GM10847 (cell line): ENCODE data around the gene SSX1.
"Not testable (repeated sequence)": the region's sequence is repeated elsewhere in the genome, so short reads cannot be mapped to it uniquely, and the experiment has no call there.

Experiments used
- POLR2A ChIP-seq: IDR thresholded peaks from 2 replicates; pipeline ENCODE4 v1.6.1; 2011; ENCODE audit not compliant: insufficient read length; ENCODE audit errors: extremely low read depth

Gene SSX1, protein sequence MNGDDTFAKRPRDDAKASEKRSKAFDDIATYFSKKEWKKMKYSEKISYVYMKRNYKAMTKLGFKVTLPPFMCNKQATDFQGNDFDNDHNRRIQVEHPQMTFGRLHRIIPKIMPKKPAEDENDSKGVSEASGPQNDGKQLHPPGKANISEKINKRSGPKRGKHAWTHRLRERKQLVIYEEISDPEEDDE

DNA sequence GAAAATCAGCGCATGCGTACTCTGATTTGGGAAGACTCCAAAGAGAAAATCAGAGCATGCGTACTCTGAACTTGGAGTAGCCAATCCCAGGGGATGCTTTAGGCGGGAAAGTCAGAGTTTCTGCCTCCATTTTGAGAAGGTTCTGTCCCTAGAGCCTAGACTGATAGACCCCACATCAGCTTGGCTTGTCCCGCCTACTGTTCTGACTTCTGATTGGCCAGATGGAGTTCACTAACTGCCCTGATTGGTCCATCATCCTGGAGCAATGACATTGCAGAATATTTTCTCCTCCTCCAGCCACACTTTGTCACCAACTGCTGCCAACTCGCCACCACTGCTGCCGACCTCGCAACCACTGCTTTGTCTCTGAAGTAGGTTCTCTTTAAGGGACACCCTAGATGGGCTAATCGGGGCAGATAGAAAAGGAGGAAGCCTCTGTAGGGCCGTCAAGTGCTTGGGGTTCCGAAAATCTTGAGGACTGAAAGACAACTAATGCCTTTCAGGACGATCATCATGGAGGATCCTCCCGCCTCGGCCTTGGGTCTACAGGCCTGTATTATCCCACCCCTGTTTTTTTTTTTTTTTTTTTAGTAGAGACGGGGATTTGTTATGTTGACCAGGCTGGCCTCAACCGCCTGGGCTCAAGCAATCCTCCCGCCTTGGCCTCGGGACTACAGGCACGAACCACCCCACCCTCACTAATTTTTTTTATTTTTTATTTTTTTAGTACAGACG lies at the start of gene SSX1:
TSS of gene SSX1 (plus strand) at position 331 of the 735 bp plus-strand sequence. CDS start 1,850 bp downstream, outside the sequence.
- TF ChIP-seq POLR2A: not testable (repeated sequence)

DNA sequence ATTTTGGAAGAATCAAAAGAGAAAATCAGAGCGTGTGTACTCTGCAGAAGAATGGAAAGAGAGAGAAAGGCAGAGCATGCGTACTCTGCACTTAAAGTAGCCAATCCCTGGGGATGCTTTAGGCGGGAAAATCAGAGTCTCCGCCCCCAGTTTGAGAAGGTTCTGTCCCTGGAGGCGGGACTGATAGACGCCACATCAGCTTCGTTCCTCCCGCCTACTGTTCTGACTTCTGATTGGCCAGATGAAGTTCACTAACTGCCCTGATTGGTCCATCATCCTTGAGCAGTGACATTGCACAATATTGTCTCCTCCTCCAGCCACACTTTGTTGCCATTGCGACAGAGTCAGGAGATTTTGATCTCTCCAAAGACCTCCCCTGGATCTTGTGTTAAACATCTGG lies 23.8 kb downstream of the SSX1 start:
- no peak for TF ChIP-seq POLR2A

DNA sequence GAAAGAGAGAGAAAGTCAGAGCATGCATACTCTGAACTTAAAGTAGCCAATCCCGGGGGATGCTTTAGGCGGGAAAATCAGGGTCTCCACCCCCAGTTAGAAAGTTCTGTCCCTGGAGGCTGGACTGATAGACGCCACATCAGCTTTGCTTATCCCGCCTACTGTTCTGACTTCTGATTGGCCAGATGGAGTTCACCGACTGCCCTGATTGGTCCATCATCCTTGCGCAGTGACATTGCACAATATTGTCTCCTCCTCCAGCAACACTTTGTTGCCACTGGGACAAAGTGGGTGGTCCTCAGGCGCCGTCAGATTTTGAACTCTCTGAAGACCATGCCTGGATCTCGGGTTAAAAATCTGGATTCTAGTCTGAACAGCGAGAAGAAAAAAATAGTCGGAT lies 51.0 kb downstream of the SSX1 start:
- no peak for TF ChIP-seq POLR2A
